Activated T-cell treated with anti-CD3 and anti-CD28 coated beads, Interleukin-2, amount 50 U/mL, for 48 hours (primary cell): Measurements from ENCODE around the gene MS4A1.
"Not testable (repeated sequence)": the region's sequence is repeated elsewhere in the genome, so short reads cannot be mapped to it uniquely, and the experiment has no call there.

ENCODE experiments used
- DNase-seq, 2 experiments: peaks; one replicate each; pipeline ENCODE4 v3.0.0-alpha.2; 2020

MS4A1 gene

GRCh38 chr11:60455531-60456042, at the start of gene MS4A1:
Gene MS4A1, plus strand, starts transcription at chr11:60455847. Its CDS starts 6,528 bp downstream, at chr11:60462375.
- DNase-seq, result no peak

- DNase-seq, result no peak
These were observed 35.6 kb upstream of the MS4A1 start for GRCh38 chr11:60420015-60420414.

DNA sequence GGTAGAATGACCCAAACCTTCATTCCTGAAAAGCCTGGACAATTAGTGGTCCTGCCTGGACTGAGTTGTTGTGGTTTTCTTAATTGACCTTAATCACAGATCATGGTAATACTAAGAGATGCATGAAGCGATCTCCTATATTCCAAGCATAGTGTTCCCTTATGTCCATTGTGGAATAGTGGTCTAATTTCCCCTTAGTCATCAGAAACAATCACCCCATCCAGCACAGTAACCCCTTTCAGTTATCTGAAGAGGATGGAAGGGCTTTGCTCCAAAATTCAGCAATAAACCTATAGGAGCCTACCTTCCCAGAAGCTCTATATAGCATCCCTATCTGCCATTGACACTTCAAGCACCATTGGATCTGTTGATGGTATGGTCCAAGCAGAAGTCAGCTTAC, 33.0 kb upstream of the MS4A1 start:
- no peak for DNase-seq

GRCh38 chr11:60428517-60428916, 27.1 kb upstream of the MS4A1 start:
- DNase-seq, result no peak

DNA sequence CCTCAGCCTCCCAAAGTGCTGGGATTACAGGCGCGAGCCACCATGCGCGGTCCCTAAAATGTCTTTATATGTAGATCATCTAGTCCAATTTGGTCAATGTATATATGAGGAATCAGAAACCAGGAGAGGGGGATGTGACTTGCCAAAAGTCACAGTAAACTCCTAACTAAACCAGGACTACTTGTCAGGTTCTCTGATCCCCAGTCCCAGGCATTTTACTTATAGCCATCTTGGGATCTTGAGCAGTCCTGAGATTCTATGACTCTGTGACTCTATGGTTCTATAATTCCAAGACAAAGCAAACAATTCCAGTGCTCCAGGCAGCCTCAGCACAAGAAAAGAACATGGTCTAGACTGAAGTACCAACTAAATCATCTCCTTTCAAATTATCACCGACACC, 26.4 kb upstream of the MS4A1 start, which contains the start of gene MS4A5:
Gene MS4A5, plus strand, starts transcription at position 301 of the 400 bp plus-strand sequence. CDS start 103 bp downstream, outside the sequence.
- no peak for DNase-seq

GRCh38 chr11:60431251-60431650, 24.4 kb upstream of the MS4A1 start:
- no peak for DNase-seq

DNA sequence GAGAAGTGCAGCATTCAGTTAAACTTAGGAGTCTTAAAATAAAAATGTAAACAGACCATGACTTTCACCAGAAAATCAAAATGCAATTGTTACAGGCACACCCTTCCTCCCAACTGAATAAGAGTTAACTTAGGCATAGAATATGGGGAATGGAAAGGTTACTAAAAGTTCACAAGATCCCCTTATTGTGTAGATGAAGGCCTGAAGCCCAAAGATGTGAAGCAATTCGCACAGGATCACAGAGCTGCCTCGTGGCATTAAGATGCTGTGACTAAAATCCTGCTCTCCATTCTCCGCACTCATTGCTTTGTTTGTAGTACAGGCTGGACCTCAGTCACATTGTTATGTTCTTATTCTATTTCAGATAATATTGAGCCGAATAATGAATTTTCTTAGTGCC, 22.2 kb upstream of the MS4A1 start:
- DNase-seq, result no peak

- DNase-seq, result no peak
These were observed 8.6 kb upstream of the MS4A1 start for GRCh38 chr11:60447070-60447469.

- DNase-seq, result no peak
These were observed 7.8 kb upstream of the MS4A1 start for GRCh38 chr11:60447846-60448245.

DNA sequence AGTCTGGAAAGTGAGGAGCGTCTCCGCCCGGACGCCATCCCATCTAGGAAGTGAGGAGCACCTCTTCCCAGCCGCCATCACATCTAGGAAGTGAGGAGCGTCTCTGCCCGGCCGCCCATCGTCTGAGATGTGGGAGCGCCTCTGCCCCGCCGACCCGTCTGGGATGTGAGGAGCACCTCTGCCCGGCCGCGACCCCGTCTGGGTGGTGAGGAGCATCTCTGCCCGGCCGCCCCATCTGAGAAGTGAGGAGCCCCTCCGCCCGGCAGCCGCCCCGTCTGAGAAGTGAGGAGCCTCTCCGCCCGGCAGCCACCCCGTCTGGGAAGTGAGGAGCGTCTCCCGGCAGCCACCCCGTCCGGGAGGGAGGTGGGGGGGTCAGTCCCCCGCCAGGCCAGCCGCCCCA, 4.5 kb upstream of the MS4A1 start:
- not testable (repeated sequence) for DNase-seq

DNA sequence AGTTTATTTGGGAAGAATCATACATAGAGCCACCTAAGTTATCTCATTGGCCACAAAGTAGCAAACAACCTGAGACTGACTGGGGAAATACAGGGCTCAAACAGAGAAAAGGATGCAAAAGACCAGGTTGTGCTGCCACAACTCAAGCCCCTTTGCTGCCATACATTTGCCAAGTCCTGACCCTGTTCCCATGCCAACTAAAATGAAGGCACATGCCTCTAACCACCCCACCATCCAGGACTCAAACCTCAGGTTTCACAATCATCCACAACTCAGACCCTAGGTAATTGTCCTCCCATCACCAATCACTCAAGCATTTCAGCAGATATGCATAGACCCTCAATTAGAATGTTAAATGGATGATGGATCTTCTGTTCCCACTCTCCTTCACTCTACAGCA, 1.4 kb upstream of the MS4A1 start:
- DNase-seq, result no peak

- DNase-seq, result no peak
These were observed 1.9 kb downstream of the MS4A1 start for GRCh38 chr11:60457576-60457975.

GRCh38 chr11:60459345-60459744, 3.7 kb downstream of the MS4A1 start:
- DNase-seq, result no peak

GRCh38 chr11:60468829-60469228, 13.2 kb downstream of the MS4A1 start:
- DNase-seq, result no peak

- no peak for DNase-seq
These were observed 14.1 kb downstream of the MS4A1 start for GRCh38 chr11:60469723-60470122.

GRCh38 chr11:60477035-60477445, 21.4 kb downstream of the MS4A1 start:
- no peak for DNase-seq

GRCh38 chr11:60482361-60482760, 26.7 kb downstream of the MS4A1 start:
- DNase-seq, result no peak

DNA sequence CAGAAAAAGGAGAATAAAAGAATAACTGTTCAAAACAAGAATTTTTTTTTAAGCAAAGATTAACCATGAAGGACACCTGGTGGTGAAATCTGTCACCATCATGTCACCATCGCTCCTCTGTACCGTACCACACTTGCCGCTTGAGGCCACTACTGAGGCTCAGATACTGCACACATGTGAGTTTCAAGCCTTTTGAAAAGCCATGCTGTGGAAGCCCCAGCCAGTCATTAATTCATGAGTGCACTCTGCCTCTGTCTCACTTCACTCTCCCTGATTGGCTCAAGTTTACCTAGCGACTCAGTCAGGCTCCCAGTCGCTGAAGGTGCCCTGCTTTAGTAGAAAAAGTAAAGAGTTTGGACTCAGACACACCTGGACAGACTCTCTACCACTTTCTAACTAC, 30.3 kb downstream of the MS4A1 start:
- peak in 1 of 2 experiments; percentile 19 for DNase-seq

DNA sequence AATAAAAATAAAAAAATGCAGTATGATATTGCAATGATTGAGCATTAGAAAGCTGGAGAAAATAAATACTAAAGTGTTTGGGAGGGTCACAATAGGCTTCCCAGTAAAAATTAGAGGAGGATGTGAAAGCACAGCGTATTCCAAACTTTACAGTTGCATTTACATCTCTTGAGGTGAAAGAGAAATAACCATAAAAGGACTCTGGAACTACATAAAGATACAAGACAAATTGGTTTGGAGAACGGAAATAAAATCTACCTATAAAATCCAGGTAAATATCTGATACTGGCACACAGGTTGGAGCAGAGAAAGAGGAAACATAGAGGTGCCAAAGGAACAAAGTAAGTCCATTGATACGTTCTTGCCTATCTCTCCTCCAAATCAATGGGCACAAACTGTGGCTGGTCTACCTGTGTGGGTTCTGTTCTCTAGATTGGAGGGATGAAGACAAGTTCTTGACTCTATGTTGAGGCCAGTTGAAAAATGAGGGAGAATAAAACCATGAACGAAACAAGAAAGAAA, 36.9 kb downstream of the MS4A1 start, which contains the start of gene MS4A12:
Gene MS4A12, plus strand, starts transcription at position 291 of the 522 bp plus-strand sequence. CDS start 4,541 bp downstream, outside the sequence.
- DNase-seq, result no peak

DNA sequence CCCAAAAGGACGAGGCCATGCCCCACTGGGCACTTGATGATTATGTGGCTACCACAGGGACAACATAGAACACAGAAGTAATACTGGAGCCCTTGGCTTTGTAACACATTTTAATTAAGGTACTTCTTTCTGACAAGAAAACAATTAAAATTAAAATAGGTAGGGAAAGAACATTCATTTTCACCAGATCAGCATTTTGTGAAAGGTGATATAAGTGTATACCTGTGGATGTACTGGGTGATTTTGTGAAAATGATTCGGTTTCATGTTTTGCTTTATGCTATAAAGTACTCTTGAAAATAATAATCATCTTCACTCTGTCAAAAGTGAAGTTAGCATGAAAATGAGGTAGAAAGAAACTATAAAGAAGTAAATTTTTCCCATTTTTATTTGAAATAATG, 37.8 kb downstream of the MS4A1 start:
- no peak for DNase-seq

- no peak for DNase-seq
These were observed 42.8 kb downstream of the MS4A1 start for GRCh38 chr11:60498399-60498798.

GRCh38 chr11:60498853-60499252, 43.2 kb downstream of the MS4A1 start:
- DNase-seq, result peak in 1 of 2 experiments; percentile 21

DNA sequence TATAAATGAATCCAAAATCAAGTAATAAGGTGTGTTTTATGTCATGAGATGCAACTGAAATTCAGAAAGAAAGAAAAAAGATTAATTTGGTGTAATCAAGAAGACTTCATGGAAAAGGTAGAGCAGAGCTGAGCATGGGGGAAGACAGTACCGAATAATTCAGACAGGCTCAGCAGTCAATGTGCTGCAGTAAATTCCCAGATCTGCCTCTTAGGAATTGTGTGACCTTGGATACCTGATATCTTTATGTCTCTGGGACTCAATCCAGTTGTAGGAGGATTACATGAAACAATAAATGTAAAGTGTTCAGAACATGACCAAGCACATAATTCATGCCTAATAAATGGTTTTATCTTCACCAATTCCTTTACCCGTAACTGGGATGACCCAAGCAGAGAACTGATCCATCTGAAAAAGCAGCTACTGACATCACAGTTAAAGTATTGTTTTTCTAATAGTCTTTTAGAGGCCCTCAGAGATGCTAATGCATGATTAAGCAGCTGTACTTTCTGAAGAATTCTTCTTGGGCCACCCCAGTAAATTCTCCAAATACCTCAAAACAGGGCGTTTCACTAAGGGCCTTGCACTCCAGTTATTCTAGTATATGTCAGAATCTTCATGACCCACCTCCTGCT, 44.7 kb downstream of the MS4A1 start:
- DNase-seq, result no peak

DNA sequence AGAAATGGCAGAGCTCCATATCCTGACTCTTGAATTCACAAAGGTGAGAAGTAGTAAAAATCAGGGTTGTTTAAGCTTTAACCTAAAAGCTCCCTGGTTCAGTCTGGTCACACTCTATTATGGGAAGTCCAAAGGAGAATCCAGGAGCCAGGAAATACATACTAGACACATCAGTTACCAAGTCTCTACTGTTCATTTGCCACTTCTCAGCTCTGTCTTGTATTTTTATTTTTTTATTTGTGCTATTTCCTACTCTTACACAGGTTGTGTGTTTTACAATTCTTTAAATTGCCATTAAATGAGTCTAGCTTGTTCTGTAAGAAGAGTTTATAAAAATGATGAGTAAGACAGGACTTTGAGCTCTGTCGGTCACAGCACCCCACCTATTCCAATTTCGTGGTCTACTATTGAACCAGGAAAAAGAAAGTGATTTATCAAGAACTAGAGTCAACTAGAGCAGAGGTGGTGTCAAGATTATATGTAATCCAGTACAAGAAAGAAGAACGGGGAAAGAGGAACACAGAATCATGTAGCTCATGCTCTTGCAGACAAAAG, 46.7 kb downstream of the MS4A1 start:
- no peak for DNase-seq
